H1 (cell line): ENCODE results near the gene CEP57. TPM values are rescaled to one million over a fixed set of nuclear protein-coding genes. Genes with fewer than 3 reads are reported as not detected.

Experiments
- CTCF ChIA-PET: fragments of 300-600 bp; sonication (Branson Sonifier 250); formaldehyde crosslinking; loops from one replicate; lab custom pipeline; 2021; ENCODE audit not compliant: partially characterized antibody; lab: Charles Lee
- POLR2A ChIA-PET: fragments of 300-600 bp; sonication (Branson Sonifier 250); formaldehyde crosslinking; loops from one replicate; lab custom pipeline; 2021; ENCODE audit warnings: inconsistent platforms; ENCODE audit not compliant: partially characterized antibody; lab: Charles Lee
- DNase-seq, 2 experiments: peaks; one replicate each; pipeline versions ENCODE4 v3.0.0 to v3.0.0-alpha.2; 2010 to 2022; ENCODE audit warnings: low spot score in 2 of 2, low read depth in 1 of 2, mixed read lengths in 1 of 2
- FAIRE-seq: peaks from 2 replicates; lab custom pipeline; 2011; peaks lifted over from hg19 to GRCh38; lab: Jason Lieb, UNC
- H2AFZ ChIP-seq: 2 replicates; pipeline ENCODE4 v1.8.1; 2012; ENCODE audit warnings: low read length, inconsistent platforms
- H2AK5ac ChIP-seq: 2 replicates; pipeline ENCODE4 v1.6.1; 2013; ENCODE audit warnings: low read depth, low read length
- H2BK120ac ChIP-seq: replicated peaks from 2 replicates; pipeline ENCODE3; 2013; ENCODE audit warnings: low read depth, low read length, inconsistent platforms
- H2BK12ac ChIP-seq: 2 replicates; pipeline ENCODE4 v1.6.1; 2013; ENCODE audit warnings: low read depth, low read length
- H2BK15ac ChIP-seq: 2 replicates; pipeline ENCODE4 v1.6.1; 2013; ENCODE audit warnings: low read length
- H2BK20ac ChIP-seq: 2 replicates; pipeline ENCODE4 v1.6.1; 2013; ENCODE audit warnings: low read length
- H2BK5ac ChIP-seq: 2 replicates; pipeline ENCODE4 v1.6.1; 2013; ENCODE audit warnings: low read depth, low read length
- H3K14ac ChIP-seq: 2 replicates; pipeline ENCODE4 v1.6.1; 2013; ENCODE audit warnings: inconsistent platforms; ENCODE audit not compliant: insufficient read length
- H3K18ac ChIP-seq: 2 replicates; pipeline ENCODE4 v1.6.1; 2013; ENCODE audit warnings: low read length; ENCODE audit errors: extremely low read depth
- H3K23ac ChIP-seq: 2 replicates; pipeline ENCODE4 v1.6.1; 2013; ENCODE audit warnings: inconsistent platforms; ENCODE audit not compliant: insufficient read length
- H3K23me2 ChIP-seq: 2 replicates; pipeline ENCODE4 v1.6.1; 2013; ENCODE audit warnings: low read depth, low read length
- H3K27ac ChIP-seq: 2 replicates; pipeline ENCODE4 v1.6.1; 2011; ENCODE audit warnings: low read depth, low read length, inconsistent platforms
- H3K27me3 ChIP-seq, 4 experiments: replicated peaks in 1 of 4; 1 replicate in 1 of 4; 2 replicates in 3 of 4; pipeline versions ENCODE4 v1.6.1 to v1.8.1; 2011 to 2013; ENCODE audit warnings: low read length in 3 of 4, mild to moderate bottlenecking in 3 of 4, inconsistent platforms in 2 of 4, mixed read lengths in 2 of 4, moderate library complexity in 1 of 4; ENCODE audit not compliant: control insufficient read depth in 3 of 4, insufficient read depth in 3 of 4; ENCODE audit errors: extremely low read depth in 1 of 4
- H3K36me3 ChIP-seq, 4 experiments: 2 replicates each; pipeline versions ENCODE4 v1.6.1 to v1.8.1; 2011 to 2013; ENCODE audit warnings: mild to moderate bottlenecking in 4 of 4, low read length in 3 of 4, moderate library complexity in 2 of 4, control low read depth in 1 of 4, inconsistent platforms in 1 of 4; ENCODE audit not compliant: insufficient read depth in 4 of 4, control insufficient read depth in 2 of 4
- H3K4ac ChIP-seq: replicated peaks from 2 replicates; pipeline ENCODE3; 2013; ENCODE audit warnings: low read length, low read depth, mixed read lengths, inconsistent platforms; ENCODE audit not compliant: insufficient read length
- H3K4me1 ChIP-seq, 4 experiments: replicated peaks in 1 of 4; 1 replicate in 1 of 4; 2 replicates in 3 of 4; pipeline versions ENCODE4 v1.6.1 to v1.8.1; 2011 to 2013; ENCODE audit warnings: low read length in 3 of 4, inconsistent platforms in 2 of 4, mixed read lengths in 1 of 4; ENCODE audit not compliant: insufficient read depth in 4 of 4, control insufficient read depth in 3 of 4
- H3K4me2 ChIP-seq, 2 experiments: 2 replicates each; pipeline versions ENCODE4 v1.6.1 to v1.8.1; 2011 to 2013; ENCODE audit warnings: low read depth in 2 of 2, low read length in 2 of 2, control low read depth in 1 of 2, inconsistent platforms in 1 of 2, mild to moderate bottlenecking in 1 of 2; ENCODE audit not compliant: insufficient read depth in 1 of 2
- H3K4me3 ChIP-seq, 4 experiments: fragments of 200-600, 300-600 bp in 1 of 4; sonication (generic), shearing (Covaris generic), sonication (Bioruptor Twin) in 1 of 4; 2 replicates each; pipeline versions ENCODE4 v1.5.1 to v1.8.1; 2011 to 2016; ENCODE audit warnings: low read length in 4 of 4, low read depth in 3 of 4, control low read depth in 2 of 4, inconsistent platforms in 2 of 4, mild to moderate bottlenecking in 2 of 4, mixed read lengths in 1 of 4, moderate library complexity in 1 of 4; ENCODE audit not compliant: insufficient read depth in 2 of 4; ENCODE audit errors: extremely low read depth in 1 of 4
- H3K56ac ChIP-seq: replicated peaks from 2 replicates; pipeline ENCODE3; 2013; ENCODE audit warnings: low read depth, mild to moderate bottlenecking, mixed read lengths, low read length, inconsistent platforms; ENCODE audit not compliant: insufficient read length
- H3K79me1 ChIP-seq: 2 replicates; pipeline ENCODE4 v1.6.1; 2013; ENCODE audit warnings: low read depth, low read length, control low read depth
- H3K79me2 ChIP-seq, 2 experiments: 2 replicates each; pipeline versions ENCODE4 v1.6.1 to v1.8.1; 2012 to 2013; ENCODE audit warnings: low read length in 2 of 2, mild to moderate bottlenecking in 2 of 2, inconsistent platforms in 1 of 2; ENCODE audit not compliant: insufficient read depth in 2 of 2, control insufficient read depth in 1 of 2
- H3K9ac ChIP-seq, 4 experiments: replicated peaks in 1 of 4; 1 replicate in 1 of 4; 2 replicates in 3 of 4; pipeline versions ENCODE4 v1.6.1 to v1.8.1; 2011 to 2013; ENCODE audit warnings: low read depth in 3 of 4, low read length in 3 of 4, control low read depth in 2 of 4, mild to moderate bottlenecking in 2 of 4, moderate library complexity in 2 of 4, inconsistent platforms in 1 of 4; ENCODE audit errors: extremely low read depth in 1 of 4
- H3K9me3 ChIP-seq, 2 experiments: 2 replicates each; pipeline versions ENCODE4 v1.6.1 to v1.8.1; 2012 to 2013; ENCODE audit warnings: mild to moderate bottlenecking in 2 of 2, moderate library complexity in 2 of 2, control low read depth in 1 of 2, inconsistent platforms in 1 of 2, low read depth in 1 of 2, low read length in 1 of 2, mixed read lengths in 1 of 2; ENCODE audit not compliant: insufficient read depth in 2 of 2
- H4K20me1 ChIP-seq, 2 experiments: replicated peaks in 1 of 2; 2 replicates each; pipeline versions ENCODE3 to v1.8.1; 2011 to 2013; ENCODE audit warnings: inconsistent platforms in 2 of 2, low read length in 2 of 2, mild to moderate bottlenecking in 1 of 2; ENCODE audit not compliant: insufficient read depth in 2 of 2, control insufficient read depth in 1 of 2
- H4K5ac ChIP-seq: 2 replicates; pipeline ENCODE4 v1.6.1; 2013; ENCODE audit warnings: low read length, low read depth, mixed read lengths, inconsistent platforms; ENCODE audit not compliant: insufficient read length
- H4K8ac ChIP-seq: 2 replicates; pipeline ENCODE4 v1.8.0; 2013; ENCODE audit warnings: mild to moderate bottlenecking, moderate library complexity, low read length, inconsistent platforms; ENCODE audit not compliant: insufficient read depth; ENCODE audit errors: extremely low read depth
- H4K91ac ChIP-seq: replicated peaks from 2 replicates; pipeline ENCODE3; 2013; ENCODE audit warnings: low read length, mixed read lengths, inconsistent platforms; ENCODE audit not compliant: insufficient read length
- CTCF ChIP-seq, 3 experiments: IDR thresholded peaks; 1 replicate in 2 of 3; 2 replicates in 1 of 3; pipeline versions ENCODE4 v1.5.1 to v1.6.1; 2011; ENCODE audit warnings: low read length in 3 of 3, mild to moderate bottlenecking in 3 of 3, inconsistent platforms in 2 of 3, low read depth in 1 of 3, moderate library complexity in 1 of 3; ENCODE audit not compliant: insufficient read depth in 1 of 3; ENCODE audit errors: control extremely low read depth in 1 of 3
- E2F6 ChIP-seq: IDR thresholded peaks from 2 replicates; pipeline ENCODE4 v1.6.1; 2012; ENCODE audit warnings: inconsistent platforms
- EP300 ChIP-seq, 2 experiments: IDR thresholded peaks; 1 replicate in 1 of 2; 2 replicates in 1 of 2; pipeline ENCODE4 v1.6.1; 2011 to 2012; ENCODE audit warnings: low read depth in 2 of 2, low read length in 2 of 2, mild to moderate bottlenecking in 2 of 2, borderline replicate concordance in 1 of 2, inconsistent platforms in 1 of 2, moderate library complexity in 1 of 2
- NANOG ChIP-seq: IDR thresholded peaks from 2 replicates; pipeline ENCODE4 v1.6.1; 2011; ENCODE audit warnings: low read length, low read depth, mild to moderate bottlenecking, inconsistent platforms; ENCODE audit not compliant: insufficient read depth, poor library complexity, severe bottlenecking
- NRF1 ChIP-seq: IDR thresholded peaks from 2 replicates; pipeline ENCODE4 v1.6.1; 2011; ENCODE audit warnings: mild to moderate bottlenecking, low read depth, low read length, improper control_type of control experiment
- SIX5 ChIP-seq: IDR thresholded peaks from 2 replicates; pipeline ENCODE4 v1.6.1; 2011; ENCODE audit warnings: mild to moderate bottlenecking, low read depth, low read length
- SUZ12 ChIP-seq: fragments of 200-600 bp; sonication (generic); IDR thresholded peaks from 2 replicates; pipeline ENCODE4 v1.6.1; 2012; ENCODE audit warnings: mild to moderate bottlenecking, inconsistent platforms, low read length, moderate library complexity, mixed read lengths
- TBP ChIP-seq: IDR thresholded peaks from 2 replicates; pipeline ENCODE4 v1.6.1; 2011; ENCODE audit warnings: low read depth, low read length, improper control_type of control experiment
- TEAD4 ChIP-seq: IDR thresholded peaks from 2 replicates; pipeline ENCODE4 v1.6.1; 2012; ENCODE audit warnings: low read depth, low read length, inconsistent platforms, mixed read lengths
- YY1 ChIP-seq: IDR thresholded peaks from 2 replicates; pipeline ENCODE4 v1.6.1; 2011; ENCODE audit warnings: low read depth, mild to moderate bottlenecking, low read length
- WGBS, 2 experiments: shearing (Covaris generic) in 1 of 2; methylation state at CpG; one replicate each; pipeline versions ENCODE4 v1.1.6 to v1.1.7; 2013 to 2015; ENCODE audit warnings: low lambda C conversion rate in 2 of 2, mixed read lengths in 2 of 2, inconsistent platforms in 1 of 2, low coverage in 1 of 2, missing lambda C conversion rate in 1 of 2; ENCODE audit not compliant: insufficient replicate concordance in 2 of 2, insufficient coverage in 1 of 2, insufficient read length in 1 of 2; ENCODE audit errors: extremely low coverage in 1 of 2, missing lambda C conversion rate in 1 of 2; 5-methylcytosine and 5-hydroxymethylcytosine counted together
- polyA plus RNA-seq, 7 experiments: library from polyadenylated mRNA; depleted of rRNA in 3 of 7; stranded (reverse) in 5 of 7; unstranded in 2 of 7; fragments of >200 nt in 5 of 7; fragments of 200-250 nt in 2 of 7; gene quantifications; 1 replicate in 5 of 7; 2 replicates in 1 of 7; 4 replicates in 1 of 7; pipeline versions ENCODE4 v1.2.1 to v1.2.3, GENCODE V29; 2011 to 2013; ENCODE audit warnings: missing spikeins in 2 of 7, mixed read lengths in 2 of 7
- total RNA-seq: library from RNA; stranded (reverse); fragmentation: NEBNext Ultra II Directional; extraction: Animal tissue kit (Norgen Biotek cat#: 25700); gene quantifications from 2 replicates; pipeline ENCODE4 v1.2.1, GENCODE V29; 2021

CEP57 gene
- total and polyA plus RNA-seq, 2 of the 8 experiments (the other 6 are each of a cell fraction or from before 2014, with no cell fraction given) = 26.3 to 72.7 TPM

GRCh38 chr11:95800438-95800837 lies 10.1 kb downstream of the CEP57 start:
- 98% methylated on average over 12 of the region's 12 CpGs; no CpG with 5 or more reads in 1 of the 2 experiments for WGBS, 2 experiments
- no peak overlapping the region for H2BK12ac ChIP-seq
- FAIRE-seq = no peak
- H3K27ac ChIP-seq = no peak overlapping the region
- POLR2A ChIA-PET = interaction anchor here (1.7 kb wide), 1 partner anchor 10 kb away, joined by 14 read pairs; the partner anchor contains the start of genes CEP57 and FAM76B
- H3K9ac ChIP-seq = no peak overlapping the region
- no peak overlapping the region for H2AFZ ChIP-seq
- peaks cover 6% of the 10 kb centered on the region; the same call in 1 of the 2 replicates for H3K79me1 ChIP-seq
- H3K4ac ChIP-seq = no peak overlapping the region
- H4K91ac ChIP-seq = no peak overlapping the region
- H4K5ac ChIP-seq = no peak overlapping the region
- no peak overlapping the region for H2BK15ac ChIP-seq
- H2BK5ac ChIP-seq = no peak overlapping the region
- H3K27me3 ChIP-seq = no peaks in the 10 kb centered on the region
- H4K20me1 ChIP-seq = peaks cover 0 to 5% of the 10 kb centered on the region in 2 experiments
- DNase-seq = no peak
- no peak overlapping the region for H3K14ac ChIP-seq
- no peak overlapping the region for H2BK20ac ChIP-seq
- H3K56ac ChIP-seq = no peak overlapping the region
- no peak overlapping the region for H3K4me3 ChIP-seq
- H2BK120ac ChIP-seq = no peak overlapping the region
- no peak overlapping the region for H4K8ac ChIP-seq
- H3K79me2 ChIP-seq = peaks cover 3 to 40% of the 10 kb centered on the region in 2 experiments; a peak in 3 of 4 replicates
- H3K9me3 ChIP-seq = 0 out of 4 replicates have a peak, but pooled peaks cover 0 to 5% of the 10 kb centered on the region in 2 experiments
- CTCF ChIA-PET = interaction anchor here (1.8 kb wide), 1 partner anchor 9 kb away, joined by 8 read pairs; no protein-coding TSS in a partner anchor
- H3K23me2 ChIP-seq = no peaks in the 10 kb centered on the region
- H3K23ac ChIP-seq = no peak overlapping the region
- no peak overlapping the region for H3K18ac ChIP-seq
- no peak overlapping the region for H2AK5ac ChIP-seq
- H3K4me1 ChIP-seq = no peaks in the 10 kb centered on the region
- H3K36me3 ChIP-seq = peaks cover 2 to 48% (median 29%) of the 10 kb centered on the region in 4 experiments; a peak in 6 of 8 replicates
- no peak overlapping the region for H3K4me2 ChIP-seq
- TF ChIP-seq TEAD4 (no peak), EP300 (IDR thresholded peaks at IDR 0.05; ENCODE audit: borderline replicate concordance in 1 of 2, low read depth in 2 of 2, low read length in 2 of 2) (no peak), NRF1 (no peak), SIX5 (no peak), YY1 (no peak), NANOG (no peak), SUZ12 (no peak), TBP (no peak), E2F6 (no peak), CTCF (IDR thresholded peaks at IDR 0.05; ENCODE audit: control extremely low read depth in 1 of 3, insufficient read depth in 1 of 3, low read depth in 1 of 3, low read length in 3 of 3) (no peak)
